Stomach (tissue), 4 donors: ENCODE results near the gene PTPRZ1.

Experiments
- CTCF ChIP-seq, 7 experiments: fragments of 450-650 bp in 4 of 7; fragments of 200-600 bp in 3 of 7; sonication (generic) in 3 of 7; IDR thresholded peaks; one replicate each; pipeline ENCODE4 v1.5.1; 2016 to 2019; ENCODE audit warnings: antibody characterized with exemption in 7 of 7, control low read depth in 2 of 7, mild to moderate bottlenecking in 1 of 7
- EP300 ChIP-seq: sonication (generic); formaldehyde crosslinking; IDR thresholded peaks from one replicate; pipeline ENCODE4 v1.6.1; 2017; ENCODE audit warnings: antibody characterized with exemption
- POLR2A ChIP-seq, 4 donors: fragments of 450-650 bp; IDR thresholded peaks; one replicate each; pipeline ENCODE4 v1.6.1; 2016; ENCODE audit warnings: antibody characterized with exemption in 4 of 4, control low read depth in 2 of 4, mild to moderate bottlenecking in 1 of 4, moderate library complexity in 1 of 4
- POLR2AphosphoS5 ChIP-seq, 3 donors: sonication (generic); formaldehyde crosslinking; IDR thresholded peaks; one replicate each; pipeline ENCODE4 v1.6.1; 2016; ENCODE audit warnings: antibody characterized with exemption in 3 of 3

- TF ChIP-seq CTCF (IDR thresholded peaks at IDR 0.05) (no peak), POLR2A (IDR thresholded peaks at IDR 0.05) (no peak), EP300 (no peak), POLR2AphosphoS5 (IDR thresholded peaks at IDR 0.05) (no peak)
Observed at GRCh38 chr7:121860953-121861352, 12.0 kb upstream of the PTPRZ1 start.
